Hindlimb muscle (tissue), 1 donor: ENCODE data around the gene ANKRD40. TPM values are rescaled to one million over a fixed set of nuclear protein-coding genes. Genes with fewer than 3 reads are reported as not detected.
"Not testable (repeated sequence)": the region's sequence is repeated elsewhere in the genome, so short reads cannot be mapped to it uniquely, and the experiment has no call there.

Experiments
- DNase-seq: peaks from one replicate; pipeline ENCODE4 v3.0.0-alpha.2; 2013
- polyA plus RNA-seq: library from polyadenylated mRNA; unstranded; fragments of 120-200 nt; gene quantifications from one replicate; pipeline ENCODE4 v1.2.1, GENCODE V29; 2013; ENCODE audit not compliant: insufficient read length

ANKRD40 gene
- polyA plus RNA-seq, 1 donor = 45.4 TPM

GRCh38 chr17:50710650-50711049 is 2.9 kb upstream of the ANKRD40 start:
- no peak for DNase-seq

GRCh38 chr17:50710025-50710424 is 2.3 kb upstream of the ANKRD40 start:
- no peak for DNase-seq

GRCh38 chr17:50709053-50709452 is 1.3 kb upstream of the ANKRD40 start:
- DNase-seq = not testable (repeated sequence)

- DNase-seq = peak; percentile 63
Observed at GRCh38 chr17:50708050-50709000, 611 bp upstream of the ANKRD40 start.

GRCh38 chr17:50703162-50703561 is 4.6 kb downstream of the ANKRD40 start:
- no peak for DNase-seq

GRCh38 chr17:50699410-50699809 is 8.3 kb downstream of the ANKRD40 start:
- no peak for DNase-seq

- no peak for DNase-seq
Observed at GRCh38 chr17:50697663-50698272, 9.9 kb downstream of the ANKRD40 start.

GRCh38 chr17:50697062-50697461 is 10.7 kb downstream of the ANKRD40 start:
- DNase-seq = no peak

GRCh38 chr17:50696365-50696879 is 11.3 kb downstream of the ANKRD40 start:
- no peak for DNase-seq

- DNase-seq = no peak
Observed at GRCh38 chr17:50693036-50693682, 14.6 kb downstream of the ANKRD40 start.

- no peak for DNase-seq
Observed at GRCh38 chr17:50692448-50693035, 15.2 kb downstream of the ANKRD40 start.

GRCh38 chr17:50691550-50692447 is 15.9 kb downstream of the ANKRD40 start:
- no peak for DNase-seq

- DNase-seq = no peak
Observed at GRCh38 chr17:50690887-50691549, 16.7 kb downstream of the ANKRD40 start.

GRCh38 chr17:50689956-50690886 is 17.5 kb downstream of the ANKRD40 start:
- DNase-seq = no peak

GRCh38 chr17:50689251-50689650 is 18.5 kb downstream of the ANKRD40 start:
- no peak for DNase-seq

- no peak for DNase-seq
Observed at GRCh38 chr17:50688245-50688644, 19.5 kb downstream of the ANKRD40 start.

GRCh38 chr17:50687200-50688066 is 20.3 kb downstream of the ANKRD40 start:
- DNase-seq = no peak

GRCh38 chr17:50686494-50687199 is 21.1 kb downstream of the ANKRD40 start:
- peak; percentile 72 for DNase-seq
